Measurements from ENCODE around the gene CORO1C.

CORO1C gene

GRCh38 chr12:108613548-108613947 lies 117.8 kb downstream of the CORO1C start:
- no peak for DNase-seq

GRCh38 chr12:108612788-108613282 lies 118.5 kb downstream of the CORO1C start:
- no peak for DNase-seq

GRCh38 chr12:108611884-108612415 lies 119.4 kb downstream of the CORO1C start:
- DNase-seq: no peak

GRCh38 chr12:108610856-108611605 lies 120.3 kb downstream of the CORO1C start:
- DNase-seq: no peak

GRCh38 chr12:108610336-108610815 lies 120.9 kb downstream of the CORO1C start:
- DNase-seq: no peak

- no peak for DNase-seq
Observed at GRCh38 chr12:108609537-108610335, 121.6 kb downstream of the CORO1C start.

GRCh38 chr12:108608616-108609015 lies 122.7 kb downstream of the CORO1C start:
- DNase-seq: no peak

- DNase-seq: no peak
Observed at GRCh38 chr12:108607981-108608600, 123.2 kb downstream of the CORO1C start.

- DNase-seq: no peak
Observed at GRCh38 chr12:108606492-108606891, 124.8 kb downstream of the CORO1C start.

GRCh38 chr12:108605690-108606406 lies 125.5 kb downstream of the CORO1C start:
- no peak for DNase-seq

GRCh38 chr12:108605000-108605689 lies 126.2 kb downstream of the CORO1C start:
- DNase-seq: no peak

- DNase-seq: no peak
Observed at GRCh38 chr12:108604208-108604941, 126.9 kb downstream of the CORO1C start.

- DNase-seq: no peak
Observed at GRCh38 chr12:108603743-108604142, 127.6 kb downstream of the CORO1C start.

GRCh38 chr12:108602976-108603704 lies 128.2 kb downstream of the CORO1C start:
- DNase-seq: no peak

GRCh38 chr12:108602209-108602705 lies 129.1 kb downstream of the CORO1C start:
- no peak for DNase-seq

- DNase-seq: no peak
Observed at GRCh38 chr12:108600702-108601007, 130.7 kb downstream of the CORO1C start.

GRCh38 chr12:108599948-108600701 lies 131.2 kb downstream of the CORO1C start:
- DNase-seq: no peak

- DNase-seq: no peak
Observed at GRCh38 chr12:108599541-108599940, 131.8 kb downstream of the CORO1C start.

- no peak for DNase-seq
Observed at GRCh38 chr12:108598553-108599250, 132.6 kb downstream of the CORO1C start.

Data from NCI-H2081 treated with DMSO at 0.1 percent for 48 hours (cell line).